Esophagus muscularis mucosa (tissue), 4 donors: ENCODE measurements around the gene STRN4.

ENCODE experiments used
- CTCF ChIP-seq, 3 experiments: fragments of 200-600 bp in 2 of 3; fragments of 450-650 bp in 1 of 3; sonication (generic) in 2 of 3; IDR thresholded peaks; one replicate each; pipeline ENCODE4 v1.5.1; 2017 to 2019; ENCODE audit warnings: antibody characterized with exemption in 3 of 3, mild to moderate bottlenecking in 2 of 3, moderate library complexity in 1 of 3
- EP300 ChIP-seq: sonication (generic); formaldehyde crosslinking; IDR thresholded peaks from one replicate; pipeline ENCODE4 v1.6.1; 2017; ENCODE audit warnings: antibody characterized with exemption
- POLR2A ChIP-seq: fragments of 450-650 bp; IDR thresholded peaks from one replicate; pipeline ENCODE4 v1.6.1; 2017; ENCODE audit warnings: antibody characterized with exemption, moderate library complexity, mild to moderate bottlenecking, low read depth

- no peak for TF ChIP-seq CTCF (IDR thresholded peaks at IDR 0.05)
- TF ChIP-seq EP300, result no peak
- TF ChIP-seq POLR2A, result no peak
Measured at GRCh38 chr19:46783670-46784069, 37.4 kb upstream of the STRN4 start.
